GM12878 (cell line): ENCODE measurements around the gene DIAPH3. TPM values are rescaled to one million over a fixed set of nuclear protein-coding genes. Genes with fewer than 3 reads are reported as not detected.
A peak's percentile ranks its signal among the peaks of the same experiment; 100 is the strongest.

ENCODE experiments used
- ATAC-seq: fragments of 200-7000 bp; cut with Tn5 transposase; 3 replicates; pipeline ENCODE4 v1.9.1; 2020; ENCODE audit warnings: mild to moderate bottlenecking, moderate library complexity
- BruUV-seq: library from RNA; stranded (reverse); fragments of 400-500 nt; replicated peaks from 2 replicates; lab custom pipeline; 2021; lab: Mats Ljungman, UMichigan
- CTCF ChIA-PET: fragments of 300-600 bp; sonication (Branson Sonifier 250); formaldehyde crosslinking; extraction: SDS; loops from one replicate; lab custom pipeline; 2021; ENCODE audit warnings: inconsistent platforms; lab: Yijun Ruan, JAX
- POLR2A ChIA-PET: fragments of 350-600 bp; formaldehyde crosslinking; extraction: SDS; loops from one replicate; lab custom pipeline; 2021; ENCODE audit warnings: inconsistent platforms; lab: Charles Lee
- RAD21 ChIA-PET: fragments of 300-600 bp; sonication (Branson Sonifier 250); formaldehyde crosslinking; loops from one replicate; lab custom pipeline; 2023; ENCODE audit warnings: antibody characterized with exemption; ENCODE audit not compliant: unreplicated experiment; lab: Charles Lee
- SMC1A ChIA-PET: fragments of 300-600 bp; sonication (Branson Sonifier 250); formaldehyde crosslinking; loops from one replicate; lab custom pipeline; 2023; ENCODE audit not compliant: unreplicated experiment, uncharacterized antibody; lab: Charles Lee
- DNase-seq: peaks from one replicate; pipeline ENCODE4 v3.0.0-alpha.2; 2011; ENCODE audit warnings: low read depth, low spot score
- FAIRE-seq: peaks from 3 replicates; lab custom pipeline; 2011; peaks lifted over from hg19 to GRCh38; lab: Jason Lieb, UNC
- H2AFZ ChIP-seq: 2 replicates; pipeline ENCODE4 v1.6.0; 2011; ENCODE audit warnings: low read depth, low read length, control low read depth; ENCODE audit not compliant: control insufficient read depth
- H3K27ac ChIP-seq: 2 replicates; pipeline ENCODE4 v1.5.1; 2011; ENCODE audit warnings: control low read depth; ENCODE audit not compliant: control insufficient read depth, insufficient read depth
- H3K27me3 ChIP-seq, 2 experiments: replicated peaks in 1 of 2; 2 replicates each; pipeline versions ENCODE4 v1.6.0 to v1.6.1; 2011; ENCODE audit warnings: low read length in 1 of 2; ENCODE audit not compliant: control insufficient read depth in 2 of 2, insufficient read depth in 2 of 2
- H3K36me3 ChIP-seq, 2 experiments: 2 replicates each; pipeline ENCODE4 v1.5.1; 2011; ENCODE audit warnings: low read length in 1 of 2; ENCODE audit not compliant: control insufficient read depth in 2 of 2, insufficient read depth in 2 of 2
- H3K4me1 ChIP-seq: 2 replicates; pipeline ENCODE4 v1.6.1; 2011; ENCODE audit warnings: mild to moderate bottlenecking, low read length, moderate library complexity, mixed read lengths; ENCODE audit not compliant: control insufficient read depth, insufficient read depth
- H3K4me2 ChIP-seq: 2 replicates; pipeline ENCODE4 v1.6.0; 2011; ENCODE audit warnings: control low read depth; ENCODE audit not compliant: control insufficient read depth, insufficient read depth
- H3K4me3 ChIP-seq: fragments of 200-600 bp; sonication (generic); 2 replicates; pipeline ENCODE4 v1.5.1; 2016
- H3K79me2 ChIP-seq: 2 replicates; pipeline ENCODE4 v1.6.0; 2011; ENCODE audit warnings: low read length; ENCODE audit not compliant: control insufficient read depth, insufficient read depth
- H3K9ac ChIP-seq: 2 replicates; pipeline ENCODE4 v1.8.0; 2011; ENCODE audit warnings: low read length, control low read depth, mixed read lengths; ENCODE audit not compliant: control insufficient read depth, insufficient read depth
- H3K9me3 ChIP-seq: replicated peaks from 3 replicates; pipeline ENCODE4 v1.5.1; 2011; ENCODE audit warnings: mild to moderate bottlenecking, low read length; ENCODE audit not compliant: control insufficient read depth, insufficient read depth
- H4K20me1 ChIP-seq: 2 replicates; pipeline ENCODE4 v1.6.0; 2011; ENCODE audit not compliant: control insufficient read depth, insufficient read depth
- CREB1 ChIP-seq: IDR thresholded peaks from 2 replicates; pipeline ENCODE4 v1.6.1; 2012; ENCODE audit warnings: low read depth, mild to moderate bottlenecking, inconsistent platforms
- FOXM1 ChIP-seq: IDR thresholded peaks from 2 replicates; pipeline ENCODE4 v1.6.1; 2012; ENCODE audit warnings: low read depth, mild to moderate bottlenecking, inconsistent platforms, low read length, moderate library complexity
- MYB ChIP-seq: fragments of 150-350 bp; IDR thresholded peaks from 2 replicates; pipeline ENCODE4 v1.6.1; 2014; ENCODE audit warnings: mild to moderate bottlenecking, low read depth, low read length, borderline replicate concordance
- PAX5 ChIP-seq: IDR thresholded peaks from 2 replicates; pipeline ENCODE4 v1.6.1; 2011; ENCODE audit warnings: low read depth, low read length, borderline replicate concordance
- RAD21 ChIP-seq: IDR thresholded peaks from 2 replicates; pipeline ENCODE4 v1.6.1; 2011; ENCODE audit warnings: mild to moderate bottlenecking, low read depth, low read length, moderate library complexity; ENCODE audit not compliant: insufficient read depth
- SIN3A ChIP-seq: IDR thresholded peaks from 2 replicates; pipeline ENCODE4 v1.6.1; 2012; ENCODE audit warnings: low read depth, low read length, improper control_type of control experiment
- STAT3 ChIP-seq: IDR thresholded peaks from 2 replicates; pipeline ENCODE4 v1.6.1; 2011; ENCODE audit warnings: low read depth, low read length, improper control_type of control experiment
- WGBS: methylation state at CpG from one replicate; pipeline ENCODE4 v1.1.6; 2016; ENCODE audit warnings: low lambda C conversion rate; ENCODE audit not compliant: insufficient replicate concordance, insufficient coverage; ENCODE audit errors: missing lambda C conversion rate; 5-methylcytosine and 5-hydroxymethylcytosine counted together
- in situ Hi-C: fragments of 300-500 bp; cut with MboI; formaldehyde crosslinking; loops from 9 replicates; pipeline ENCODE4 v1.14.3; 2018; ENCODE audit warnings: mixed read lengths
- intact Hi-C: fragments of 100-400 bp; cut with micrococcal nuclease; formaldehyde crosslinking; loops from one replicate; pipeline ENCODE4 v1.14.2; 2022; ENCODE audit not compliant: unreplicated experiment
- polyA plus RNA-seq, 11 experiments: library from polyadenylated mRNA; depleted of rRNA in 4 of 11; unstranded in 6 of 11; stranded (reverse) in 5 of 11; fragments of >200 nt; fragmentation: Nextera tagmentation in 4 of 11; fragmentation: Illumina TruSeq in 1 of 11; extraction: Ambion mirVana in 4 of 11; extraction: Trizol in 1 of 11; gene quantifications; 1 replicate in 1 of 11; 2 replicates in 10 of 11; pipeline versions ENCODE4 v1.2.1 to v1.2.3, GENCODE V29; 2011 to 2016; ENCODE audit warnings: inconsistent platforms in 2 of 11, missing spikeins in 2 of 11, low read depth in 1 of 11
- total RNA-seq, 4 experiments: library from RNA; depleted of rRNA in 3 of 4; stranded (reverse); fragments of >200 nt in 3 of 4; fragmentation: Illumina TruSeq in 1 of 4; extraction: Trizol in 1 of 4; gene quantifications; 2 replicates each; pipeline versions ENCODE4 v1.2.1 to v1.2.3, GENCODE V29; 2013 to 2021

Gene DIAPH3
- total and polyA plus RNA-seq, 10 of the 15 experiments (the other 5 are each of a cell fraction or from before 2014, with no cell fraction given) = 10.1 to 25.2 (median 15.4) TPM

- no peaks in the 10 kb centered on the region for H3K27me3 ChIP-seq
- H3K36me3 ChIP-seq = no peaks in the 10 kb centered on the region
- no TSS peak for BruUV-seq
- in situ Hi-C loops (no loop called here), intact Hi-C loops (no loop called here)
- no peaks in the 10 kb centered on the region for H3K79me2 ChIP-seq
- H4K20me1 ChIP-seq = no peaks in the 10 kb centered on the region
- H2AFZ ChIP-seq = no peak overlapping the region
- H3K9me3 ChIP-seq = no peaks in the 10 kb centered on the region
- ChIA-PET POLR2A (no interaction called here), RAD21 (no interaction called here), CTCF (interaction anchor here (1.1 kb wide), 1 partner anchor 483 kb away, joined by 3 read pairs; no protein-coding TSS in a partner anchor), SMC1A (interaction anchor here (1.0 kb wide), 1 partner anchor 110 kb away, joined by 3 read pairs; no protein-coding TSS in a partner anchor)
- H3K4me1 ChIP-seq = no peaks in the 10 kb centered on the region
- no peak overlapping the region for H3K9ac ChIP-seq
- H3K4me3 ChIP-seq = no peak overlapping the region
- H3K27ac ChIP-seq = no peak overlapping the region
- no peak for DNase-seq
- no peak for ATAC-seq
- no peak for FAIRE-seq
- 0 out of 2 replicates have a peak, but pooled peaks have one; percentile 5 for TF ChIP-seq RAD21
- TF ChIP-seq SIN3A = no peak
- TF ChIP-seq, all 136 proteins: peak for 1
- H3K4me2 ChIP-seq = no peak overlapping the region
- 100% methylated on average over 2 of the region's 2 CpGs for WGBS
These were observed 316.7 kb downstream of the DIAPH3 start for GRCh38 chr13:59846845-59847620.

DNA sequence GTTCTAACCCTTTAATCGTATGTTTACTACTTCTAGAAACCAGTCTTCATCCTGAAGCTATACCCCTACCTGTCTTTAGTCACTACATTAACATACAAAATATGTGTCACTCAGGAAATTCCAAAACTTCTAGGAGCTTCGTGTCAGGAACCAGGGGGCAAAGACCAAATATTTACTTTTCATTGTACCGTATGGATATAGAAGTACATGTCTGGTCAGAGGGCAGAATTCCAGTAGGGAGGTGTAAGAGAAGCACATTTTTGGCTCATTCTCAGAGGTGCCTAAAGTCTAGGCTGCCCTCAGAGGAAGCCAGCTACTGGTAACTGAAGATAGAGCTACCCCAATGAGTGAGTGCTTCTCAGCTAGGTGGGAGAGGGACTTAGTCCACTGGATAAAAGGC is 320.7 kb downstream of the DIAPH3 start:
- in situ Hi-C loops = no loop called here
- no peak overlapping the region for H3K4me3 ChIP-seq
- no peak overlapping the region for H2AFZ ChIP-seq
- H3K9ac ChIP-seq = no peak overlapping the region
- FAIRE-seq (no peak), DNase-seq (no peak), ATAC-seq (no peak)
- ChIA-PET POLR2A (no interaction called here), SMC1A (interaction anchor here (0.6 to 1.5 kb wide), 6 partner anchors 14 to 161 kb away, joined by 3 to 4 read pairs (median 3); no protein-coding TSS in a partner anchor), CTCF (no interaction called here), RAD21 (no interaction called here)
- no peak overlapping the region for H3K4me2 ChIP-seq
- no peaks in the 10 kb centered on the region for H3K36me3 ChIP-seq
- H3K9me3 ChIP-seq = no peaks in the 10 kb centered on the region
- no peaks in the 10 kb centered on the region for H3K79me2 ChIP-seq
- no peaks in the 10 kb centered on the region for H3K4me1 ChIP-seq
- intact Hi-C loops = no loop called here
- TF ChIP-seq PAX5 (no peak), MYB (no peak), STAT3 (no peak), FOXM1 (no peak), CREB1 (no peak)
- no peaks in the 10 kb centered on the region for H3K27me3 ChIP-seq
- BruUV-seq = no TSS peak
- no peak overlapping the region for H3K27ac ChIP-seq
- 98% methylated on average over 3 of the region's 3 CpGs for WGBS
- no peaks in the 10 kb centered on the region for H4K20me1 ChIP-seq
